Tibial nerve (tissue), 4 donors: ENCODE data around the gene SIRT6. TPM values are rescaled to one million over a fixed set of nuclear protein-coding genes. Genes with fewer than 3 reads are reported as not detected.
"Not testable (repeated sequence)": the region's sequence is repeated elsewhere in the genome, so short reads cannot be mapped to it uniquely, and the experiment has no call there.

Experiments used
- DNase-seq, 2 donors: peaks; one replicate each; pipeline ENCODE4 v3.0.0-alpha.2; 2019; ENCODE audit warnings: low spot score in 2 of 2
- H3K27ac ChIP-seq, 4 donors: fragments of 200-600 bp; sonication (generic) in 3 of 4; one replicate each; pipeline ENCODE4 v1.5.1; 2017 to 2019; ENCODE audit warnings: mild to moderate bottlenecking in 1 of 4
- H3K27me3 ChIP-seq, 2 donors: fragments of 200-600 bp; sonication (generic) in 1 of 2; one replicate each; pipeline versions ENCODE4 v1.5.1 to v1.6.0; 2017 to 2019
- H3K36me3 ChIP-seq, 3 donors: fragments of 200-600 bp; sonication (generic); one replicate each; pipeline ENCODE4 v1.5.1; 2018 to 2019
- H3K4me1 ChIP-seq, 4 donors: fragments of 200-600 bp; sonication (generic) in 3 of 4; one replicate each; pipeline ENCODE4 v1.5.1; 2017 to 2019
- H3K4me3 ChIP-seq, 4 donors: fragments of 200-600 bp; sonication (generic) in 3 of 4; one replicate each; pipeline ENCODE4 v1.5.1; 2017 to 2019; ENCODE audit warnings: mild to moderate bottlenecking in 1 of 4, moderate library complexity in 1 of 4
- H3K9me3 ChIP-seq, 4 donors: fragments of 200-600 bp; sonication (generic) in 3 of 4; one replicate each; pipeline ENCODE4 v1.5.1; 2017 to 2019
- CTCF ChIP-seq, 5 experiments: fragments of 200-600 bp in 3 of 5; fragments of 450-650 bp in 2 of 5; sonication (generic) in 3 of 5; IDR thresholded peaks; one replicate each; pipeline ENCODE4 v1.5.1; 2016 to 2019; ENCODE audit warnings: antibody characterized with exemption in 5 of 5, mild to moderate bottlenecking in 3 of 5, moderate library complexity in 2 of 5
- EP300 ChIP-seq, 2 donors: sonication (generic); formaldehyde crosslinking; IDR thresholded peaks; one replicate each; pipeline ENCODE4 v1.6.1; 2017; ENCODE audit warnings: antibody characterized with exemption in 2 of 2, mild to moderate bottlenecking in 1 of 2
- POLR2A ChIP-seq, 2 donors: fragments of 450-650 bp; IDR thresholded peaks; one replicate each; pipeline ENCODE4 v1.6.1; 2017; ENCODE audit warnings: antibody characterized with exemption in 2 of 2, mild to moderate bottlenecking in 2 of 2, moderate library complexity in 2 of 2
- WGBS, 2 donors: methylation state at CpG; one replicate each; pipeline ENCODE4 v1.1.5; 2018; 5-methylcytosine and 5-hydroxymethylcytosine counted together
- total RNA-seq, 4 donors: library from RNA; depleted of rRNA; stranded (reverse); fragments of >200 nt; gene quantifications; one replicate each; pipeline ENCODE4 v1.1.0, GENCODE V29; 2016

Gene SIRT6
- total RNA-seq, 4 donors from 2014 or later, result 17.7 to 41.4 (median 38.2) TPM

DNA sequence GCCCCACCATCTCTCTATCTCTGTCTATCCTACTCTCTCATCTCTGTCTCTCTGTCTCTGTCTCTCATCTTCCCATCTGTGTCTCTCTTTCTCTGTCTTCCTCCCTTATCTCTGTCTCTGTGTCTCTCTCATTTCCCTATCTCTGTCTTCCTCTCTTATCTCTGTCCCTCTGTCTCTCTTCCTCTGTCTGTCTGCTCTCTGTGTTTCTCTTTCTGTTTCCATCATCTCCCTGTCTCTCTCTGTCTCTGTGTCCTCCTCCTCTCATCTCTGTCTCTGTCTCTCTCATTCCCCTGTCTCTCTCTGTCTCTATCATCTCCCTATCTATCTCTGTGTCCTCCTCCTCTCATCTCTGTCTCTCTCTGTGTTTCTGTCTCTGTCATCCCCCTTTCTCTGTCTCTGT lies 45.4 kb upstream of the SIRT6 start:
- no peak overlapping the region for H3K27ac ChIP-seq
- H3K4me3 ChIP-seq, result no peak overlapping the region
- peaks cover 0 to 43% of the 10 kb centered on the region in 2 donors for H3K27me3 ChIP-seq
- no peaks in the 10 kb centered on the region for H3K36me3 ChIP-seq
- peaks cover 0 to 10% (median 0%) of the 10 kb centered on the region in 4 donors for H3K4me1 ChIP-seq
- DNase-seq, result no peak
- H3K9me3 ChIP-seq, result no peaks in the 10 kb centered on the region
- TF ChIP-seq EP300 (IDR thresholded peaks at IDR 0.05) (no peak), POLR2A (IDR thresholded peaks at IDR 0.05) (no peak), CTCF (IDR thresholded peaks at IDR 0.05) (no peak)

DNA sequence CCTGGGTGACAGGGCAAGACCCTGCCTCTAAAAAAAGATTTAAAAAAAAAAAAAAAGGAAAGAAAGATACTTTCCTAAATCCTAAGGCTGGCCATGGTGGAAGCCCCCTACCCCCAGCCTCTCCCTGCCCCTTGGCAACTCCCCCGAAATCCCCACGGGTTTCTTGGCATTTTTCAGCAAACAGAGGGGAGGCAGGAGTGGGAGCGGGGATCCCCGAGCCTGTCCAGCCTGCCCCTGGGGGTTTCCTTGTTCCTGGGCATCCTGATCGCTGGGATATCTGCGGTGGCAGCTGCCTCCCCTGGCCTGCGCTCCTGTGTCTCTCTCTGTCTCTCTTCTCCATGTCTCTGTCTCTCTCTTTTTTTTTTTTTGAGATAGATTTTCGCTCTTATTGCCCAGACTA lies 43.5 kb upstream of the SIRT6 start:
- H3K27ac ChIP-seq, result no peak overlapping the region
- no peak overlapping the region for H3K4me3 ChIP-seq
- peaks cover 0 to 30% of the 10 kb centered on the region in 2 donors for H3K27me3 ChIP-seq
- no peaks in the 10 kb centered on the region for H3K9me3 ChIP-seq
- 78 to 86% methylated on average over 8 of the region's 8 CpGs for WGBS, 2 donors
- H3K4me1 ChIP-seq, result peaks cover 0 to 10% (median 0%) of the 10 kb centered on the region in 4 donors
- TF ChIP-seq CTCF (IDR thresholded peaks at IDR 0.05) (no peak), POLR2A (IDR thresholded peaks at IDR 0.05) (no peak), EP300 (IDR thresholded peaks at IDR 0.05) (no peak)
- DNase-seq, result no peak
- H3K36me3 ChIP-seq, result no peaks in the 10 kb centered on the region

DNA sequence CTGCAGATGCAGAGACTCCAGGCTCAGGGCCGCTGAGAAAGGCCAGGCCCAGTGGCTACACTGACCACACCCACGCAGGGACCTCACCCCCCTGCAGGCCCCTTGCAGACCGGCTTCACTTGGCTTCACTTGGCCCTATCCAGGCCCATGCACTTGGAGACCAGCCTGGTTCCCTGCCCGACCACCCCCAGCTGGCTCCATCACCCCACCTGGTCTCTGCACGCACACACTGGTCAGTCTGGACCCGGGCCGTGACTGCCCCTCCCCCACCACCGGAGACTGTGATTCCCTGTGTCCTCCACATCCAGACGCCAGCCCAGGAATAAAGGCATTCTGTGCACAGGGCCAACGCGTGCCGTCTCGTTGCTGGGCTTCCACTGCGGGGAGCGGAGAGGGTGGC lies 42.1 kb upstream of the SIRT6 start:
- peaks cover 0 to 8% (median 0%) of the 10 kb centered on the region in 4 donors for H3K4me1 ChIP-seq
- TF ChIP-seq CTCF (IDR thresholded peaks at IDR 0.05) (no peak), EP300 (IDR thresholded peaks at IDR 0.05) (no peak), POLR2A (IDR thresholded peaks at IDR 0.05) (no peak)
- DNase-seq, result no peak
- H3K27me3 ChIP-seq, result peaks cover 0 to 16% of the 10 kb centered on the region in 2 donors
- H3K36me3 ChIP-seq, result no peaks in the 10 kb centered on the region
- H3K9me3 ChIP-seq, result no peaks in the 10 kb centered on the region
- H3K27ac ChIP-seq, result no peak overlapping the region
- WGBS, 2 donors, result 38 to 58% methylated on average over 15 of the region's 15 CpGs
- H3K4me3 ChIP-seq, result no peak overlapping the region

- Histone ChIP-seq H3K27me3 (no peaks in the 10 kb centered on the region), H3K9me3 (peaks cover 0 to 3% (median 0%) of the 10 kb centered on the region in 4 donors), H3K4me3 (no peak overlapping the region), H3K27ac (no peak overlapping the region), H3K36me3 (no peaks in the 10 kb centered on the region), H3K4me1 (no peaks in the 10 kb centered on the region)
- TF ChIP-seq EP300 (IDR thresholded peaks at IDR 0.05) (no peak), CTCF (IDR thresholded peaks at IDR 0.05) (no peak), POLR2A (IDR thresholded peaks at IDR 0.05) (no peak)
- DNase-seq, result no peak
- 90% methylated on average over 7 of the region's 7 CpGs for WGBS, 2 donors
These were observed 37.8 kb upstream of the SIRT6 start for GRCh38 chr19:4220188-4220587.

GRCh38 chr19:4218523-4218922 lies 36.2 kb upstream of the SIRT6 start:
- DNase-seq, H3K27me3 ChIP-seq, H3K9me3 ChIP-seq, H3K4me1 ChIP-seq, H3K27ac ChIP-seq, H3K4me3 ChIP-seq, H3K36me3 ChIP-seq: not testable (repeated sequence)
- WGBS, 2 donors, result 86 to 88% methylated on average over 1 of the region's 1 CpG
